CD4-positive, alpha-beta T cell treated with Interleukin-2 at 100 ng/mL for 4 hours (primary cell): ENCODE results near the gene FAM53B.
"Not testable (repeated sequence)": the region's sequence is repeated elsewhere in the genome, so short reads cannot be mapped to it uniquely, and the experiment has no call there.

Experiments used
- DNase-seq: peaks from one replicate; pipeline ENCODE4 v3.0.0-alpha.2; 2020; ENCODE audit warnings: low spot score

The FAM53B gene

DNA sequence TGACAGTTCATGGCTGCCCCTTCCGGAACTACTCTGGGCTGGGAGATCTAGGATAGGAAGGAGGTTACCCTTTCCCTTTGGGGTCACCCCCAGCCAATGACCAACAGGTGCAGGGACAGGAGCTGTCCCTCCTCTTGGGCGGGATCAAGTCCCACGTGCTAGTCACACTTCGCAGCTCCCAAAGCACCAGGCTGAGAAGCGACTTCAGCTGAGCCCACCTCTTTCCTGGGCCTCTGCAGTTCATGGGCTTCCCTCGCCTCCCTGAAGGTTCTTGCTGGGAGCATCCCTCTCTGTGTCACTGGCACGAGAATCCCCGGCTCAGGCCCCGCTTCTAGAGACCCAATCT lies 115.5 kb downstream of the FAM53B start:
- no peak for DNase-seq

DNA sequence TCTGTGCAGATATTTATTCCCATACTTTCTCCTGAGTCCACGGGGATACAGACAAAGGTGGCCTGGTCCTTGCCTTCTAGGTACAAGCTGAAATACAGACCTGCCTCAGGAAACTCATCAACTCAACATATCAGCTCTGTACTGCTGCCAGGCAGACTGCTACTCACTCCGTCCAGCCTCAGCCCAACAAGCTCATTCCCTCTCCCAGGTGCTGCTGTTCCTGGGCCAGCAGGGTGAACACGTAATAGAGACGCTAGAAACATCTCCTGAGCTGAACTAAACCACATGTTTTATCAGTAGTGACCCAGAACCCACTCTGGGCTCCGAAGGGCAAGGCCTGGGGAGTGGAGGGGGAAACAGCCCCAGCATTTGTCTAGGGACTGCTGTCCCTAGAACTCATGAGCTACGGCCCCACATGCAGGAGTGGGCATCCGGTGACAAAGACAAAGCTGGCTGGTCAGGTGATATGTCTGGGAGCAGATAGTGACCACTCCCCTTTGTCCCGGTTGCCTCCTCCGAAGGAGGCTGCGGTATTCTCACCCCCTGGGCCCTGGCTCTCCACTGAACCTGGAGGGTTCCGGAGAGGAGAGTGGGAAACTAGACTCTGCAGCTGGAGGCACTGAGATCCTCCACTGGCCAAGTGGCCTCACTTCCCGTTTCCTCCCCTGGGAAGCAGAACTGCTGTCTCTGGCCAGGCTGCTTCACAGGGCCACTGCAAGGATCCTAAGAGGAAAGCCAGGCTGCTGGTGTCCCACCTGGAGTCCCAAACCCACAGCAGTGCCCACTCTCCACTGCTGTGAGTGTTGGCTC lies 116.1 kb downstream of the FAM53B start:
- no peak for DNase-seq

DNA sequence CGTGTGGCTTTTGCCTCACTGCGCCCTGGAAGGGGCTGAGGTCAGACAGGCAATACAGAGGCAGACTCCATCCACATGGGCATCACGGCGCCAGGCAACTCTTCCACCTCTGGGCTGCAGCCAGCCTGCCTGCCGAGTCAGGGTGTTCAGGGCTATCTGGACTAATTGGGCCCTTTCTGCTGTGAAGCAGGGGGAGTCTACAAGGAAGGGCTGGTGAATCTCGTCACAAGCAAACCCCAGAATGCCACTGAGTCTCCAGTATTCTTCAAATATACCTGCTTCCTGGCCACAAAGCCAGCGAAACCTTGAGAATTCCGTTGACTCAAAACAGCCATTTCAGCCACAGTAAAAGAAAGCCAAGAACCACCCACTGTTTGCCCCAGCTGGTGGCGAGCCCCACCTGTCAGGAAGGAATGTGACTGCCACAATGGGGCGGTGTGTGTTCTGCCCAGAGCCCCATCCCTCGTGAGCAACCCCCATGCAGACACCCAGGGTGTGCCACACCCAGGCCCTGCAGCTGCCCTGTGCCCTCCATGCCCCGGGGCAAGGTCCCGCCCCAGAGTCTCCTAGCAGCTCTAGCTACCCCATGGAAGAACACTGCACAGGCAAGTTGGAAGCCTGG lies 117.3 kb downstream of the FAM53B start:
- DNase-seq: peak; percentile 71

DNA sequence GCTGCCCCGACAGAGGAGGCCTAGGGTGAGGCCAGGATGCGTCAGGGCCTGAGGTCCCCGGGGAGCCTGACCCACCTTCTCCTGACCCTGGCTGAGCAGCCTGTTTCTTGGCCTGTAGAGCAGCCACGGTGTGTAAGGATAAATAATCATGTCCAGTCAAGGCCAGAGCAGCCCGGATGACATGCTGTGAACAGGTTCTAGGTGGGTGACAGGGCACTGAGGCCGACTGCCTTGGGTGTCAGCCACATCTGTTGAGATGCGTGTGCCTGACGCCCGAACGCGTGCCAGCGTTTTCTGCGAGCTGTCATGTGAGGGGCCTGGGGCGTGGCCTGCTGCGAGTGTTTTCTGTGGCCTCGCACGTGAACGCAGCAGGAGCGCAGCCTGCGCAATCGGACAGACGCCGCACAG lies 118.3 kb downstream of the FAM53B start:
- DNase-seq: no peak

DNA sequence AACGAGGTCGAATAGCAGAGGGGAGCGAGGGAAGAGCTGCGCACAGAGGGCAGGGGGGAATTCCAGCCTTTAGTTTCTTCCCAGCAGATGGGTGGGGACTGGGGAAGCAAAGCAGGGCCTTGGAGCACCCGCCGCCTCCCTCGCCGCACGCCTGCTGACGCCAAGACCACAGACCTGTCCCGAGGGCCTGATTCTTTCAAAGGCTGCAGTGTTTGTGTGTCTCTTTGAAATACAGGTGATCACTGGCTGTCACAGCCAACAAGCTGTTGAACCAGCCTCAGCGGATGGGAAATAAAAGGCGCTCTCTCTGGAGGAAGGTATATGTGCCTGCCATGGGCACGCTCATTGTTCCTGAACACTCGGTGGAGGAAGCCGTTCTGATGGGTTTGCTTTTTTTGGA lies 119.3 kb downstream of the FAM53B start:
- DNase-seq: no peak

DNA sequence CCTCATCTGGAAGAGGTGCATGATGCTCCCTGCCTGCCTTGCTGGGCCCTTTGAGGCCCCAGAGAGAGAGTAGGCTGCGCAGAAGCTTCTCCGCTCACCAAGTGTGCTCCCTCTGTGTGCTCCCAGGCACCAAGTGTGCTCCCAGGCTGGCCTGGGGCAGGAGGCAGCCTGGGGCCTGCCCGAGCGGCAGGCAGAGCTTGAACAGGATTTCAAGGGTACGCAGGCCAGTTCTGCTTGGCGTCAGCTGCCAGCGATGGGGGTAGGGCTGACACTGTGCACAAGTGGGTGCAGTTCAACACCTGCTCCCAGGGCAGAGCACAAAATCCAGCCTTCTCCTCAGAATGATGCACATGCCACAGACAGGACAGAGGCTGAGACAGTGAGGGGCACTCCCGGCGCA lies 119.7 kb downstream of the FAM53B start:
- DNase-seq: no peak

DNA sequence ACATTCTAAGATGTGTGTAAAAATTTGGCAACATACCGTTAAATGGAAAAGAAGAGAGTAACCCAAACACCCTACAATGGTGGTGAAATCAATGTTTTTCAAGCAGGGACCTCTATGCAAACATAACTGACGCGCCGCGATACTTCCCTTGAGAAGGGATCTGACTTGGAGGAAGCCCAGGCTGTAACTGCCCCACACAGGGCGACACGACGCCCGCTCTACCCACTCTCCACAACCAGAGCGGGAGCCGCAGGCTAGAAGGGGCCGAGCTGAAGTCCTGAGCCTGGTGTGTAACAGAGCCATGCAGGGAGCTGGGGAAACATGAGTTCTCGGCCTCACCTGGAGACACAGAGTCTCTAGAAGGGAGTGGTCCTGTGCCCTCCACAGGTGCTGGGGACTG lies 120.2 kb downstream of the FAM53B start:
- DNase-seq: no peak

DNA sequence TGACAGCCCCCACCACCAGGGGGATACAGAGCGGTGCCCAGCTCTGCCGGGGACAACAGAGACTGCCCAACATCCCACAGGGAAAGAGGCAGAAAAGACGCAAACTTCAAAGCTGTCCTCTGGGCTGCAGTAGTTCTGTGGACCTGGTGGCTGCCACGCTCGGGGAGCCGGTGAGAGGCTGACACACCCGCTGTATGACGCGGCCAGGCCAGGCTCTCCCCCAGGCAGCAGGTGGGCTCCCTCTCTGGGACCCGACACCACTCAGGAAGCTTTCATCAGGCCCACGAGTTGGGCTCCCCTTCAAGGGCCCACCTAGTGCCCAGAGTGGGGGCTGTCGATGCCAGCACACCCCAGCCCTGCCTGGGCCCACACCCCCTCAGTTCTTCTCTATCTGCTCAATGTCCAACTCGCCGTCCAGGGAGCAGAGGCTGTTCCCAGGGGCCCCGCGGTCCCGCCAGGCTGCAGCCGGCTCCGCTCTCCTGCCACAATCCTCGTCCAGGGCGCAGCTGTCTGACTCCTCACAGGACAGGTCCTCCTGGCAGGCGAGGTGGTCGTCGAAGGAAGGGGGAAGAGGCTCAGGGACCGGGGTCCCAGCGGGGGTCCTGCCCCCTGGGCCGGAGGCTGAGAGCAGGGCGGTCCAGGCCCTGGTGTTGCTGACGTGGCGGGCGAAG lies 121.2 kb downstream of the FAM53B start:
- DNase-seq: no peak

DNA sequence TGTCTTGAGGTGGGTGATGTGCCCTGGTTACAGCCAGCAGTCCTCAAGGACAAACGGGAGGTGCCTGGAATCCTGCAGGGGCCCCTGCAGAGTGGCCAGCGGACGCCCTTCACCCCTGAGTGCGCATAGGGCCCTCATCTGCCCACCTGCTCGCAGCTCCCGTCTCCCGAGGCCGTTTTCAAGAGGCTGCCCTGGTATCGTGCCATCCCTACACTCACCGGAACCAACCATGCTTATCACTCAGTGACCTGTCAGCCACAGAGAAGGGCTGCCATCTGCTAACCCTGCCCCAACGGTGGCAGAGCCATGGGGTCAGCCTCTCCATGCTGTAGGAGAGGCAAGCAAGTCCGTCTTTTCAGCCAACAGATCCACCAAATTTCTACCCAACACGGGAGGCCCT lies 122.0 kb downstream of the FAM53B start:
- DNase-seq: no peak

DNA sequence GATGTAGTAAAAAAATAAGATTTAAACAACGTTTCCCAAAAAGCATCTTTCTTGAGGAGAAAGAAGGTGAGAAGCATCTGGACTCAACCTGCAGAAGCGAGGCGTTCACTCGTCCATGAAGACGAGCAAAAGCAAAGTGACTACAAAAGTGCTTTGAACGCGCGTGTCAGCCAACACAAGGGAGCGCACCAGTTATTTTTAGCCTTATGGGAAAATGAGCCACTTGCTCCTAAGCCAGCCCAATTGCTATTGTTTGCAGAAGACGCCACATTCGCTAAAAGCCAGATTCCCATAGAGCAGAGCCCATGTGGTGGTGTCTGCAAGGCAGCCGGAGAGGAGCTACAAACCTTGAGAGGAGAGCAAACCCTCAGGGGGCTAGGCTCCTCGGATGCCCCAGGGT lies 122.5 kb downstream of the FAM53B start:
- no peak for DNase-seq

DNA sequence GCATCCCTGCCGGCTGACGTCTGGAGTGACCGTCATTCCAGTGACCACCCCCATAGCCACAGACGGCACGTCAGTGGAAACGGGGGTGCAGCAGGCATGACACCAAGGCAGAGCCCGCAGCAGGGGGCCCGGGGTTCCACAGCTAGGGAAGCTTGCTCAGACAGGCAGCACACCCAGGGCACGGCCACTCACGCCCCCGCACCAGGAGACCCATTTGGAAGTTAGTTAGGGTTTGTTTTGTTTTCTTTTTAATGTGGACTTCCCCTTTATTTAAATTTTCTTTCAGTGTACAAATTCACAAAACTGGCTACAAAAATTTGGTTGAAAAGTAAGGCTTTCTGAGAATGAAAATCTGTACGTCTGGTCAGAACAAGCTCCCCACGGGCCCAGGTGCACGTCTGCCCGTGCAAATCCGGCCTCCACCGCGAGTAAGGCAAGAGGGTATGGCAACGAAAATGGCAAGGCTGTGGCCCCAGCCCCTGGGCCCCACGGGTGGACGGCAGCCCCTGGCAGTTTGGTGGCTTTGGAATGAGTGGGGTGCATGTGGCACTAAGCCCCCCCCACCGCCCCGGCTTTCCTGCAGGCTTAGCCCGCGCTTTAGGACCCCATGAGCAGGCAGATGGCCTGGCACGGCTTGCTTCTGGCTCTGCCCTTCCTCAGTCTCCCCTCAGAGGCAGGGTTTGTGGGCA lies 124.2 kb downstream of the FAM53B start:
- no peak for DNase-seq

DNA sequence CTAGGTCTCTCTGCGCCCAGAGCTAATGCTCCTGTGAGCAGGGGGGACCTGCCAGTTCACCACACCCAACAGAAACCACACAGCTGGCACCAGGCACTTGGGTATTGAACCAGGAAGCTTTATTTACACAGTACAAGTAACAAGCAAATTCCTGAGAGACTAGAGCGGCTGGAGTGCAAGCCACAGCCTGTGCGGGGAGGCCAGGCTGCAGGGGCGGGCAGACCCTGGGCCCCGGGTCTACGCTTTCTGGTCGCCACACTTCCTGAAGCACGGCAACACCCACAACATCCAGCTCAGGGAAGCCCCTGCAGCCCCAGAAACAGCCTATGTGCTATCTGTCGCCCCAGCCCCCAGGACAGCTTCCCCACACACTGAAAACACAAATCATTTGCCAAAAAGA lies 125.0 kb downstream of the FAM53B start:
- DNase-seq: no peak

DNA sequence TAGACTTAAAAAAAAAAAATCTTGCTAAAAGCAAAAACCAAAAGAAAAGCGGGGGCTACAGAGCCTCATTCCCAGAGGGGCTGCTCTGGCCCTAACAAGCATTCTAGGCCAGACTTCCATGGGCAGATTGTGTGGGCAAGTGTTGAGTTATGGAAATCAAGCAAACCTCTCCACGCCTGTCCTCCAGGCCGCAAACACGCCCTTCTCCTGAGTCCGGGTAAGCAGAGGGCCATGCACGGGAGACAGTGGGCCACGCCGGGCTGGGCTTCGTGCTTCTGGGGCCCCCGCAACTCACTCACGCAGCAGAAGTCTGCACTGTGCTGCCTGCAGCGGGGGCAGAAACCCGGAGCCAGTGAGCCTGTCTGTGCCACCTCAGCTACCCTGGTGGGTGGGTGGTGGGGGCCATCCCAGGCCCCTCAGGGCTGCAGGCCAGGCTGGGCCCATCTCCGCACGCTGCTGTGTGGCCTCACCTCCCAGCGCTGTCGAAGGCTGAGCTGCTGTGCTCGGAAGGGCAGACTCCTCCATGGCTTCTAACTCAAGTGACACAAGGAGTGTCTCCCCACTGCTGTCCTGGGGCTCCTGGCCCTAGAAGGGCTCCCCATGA lies 125.6 kb downstream of the FAM53B start:
- DNase-seq: no peak

DNA sequence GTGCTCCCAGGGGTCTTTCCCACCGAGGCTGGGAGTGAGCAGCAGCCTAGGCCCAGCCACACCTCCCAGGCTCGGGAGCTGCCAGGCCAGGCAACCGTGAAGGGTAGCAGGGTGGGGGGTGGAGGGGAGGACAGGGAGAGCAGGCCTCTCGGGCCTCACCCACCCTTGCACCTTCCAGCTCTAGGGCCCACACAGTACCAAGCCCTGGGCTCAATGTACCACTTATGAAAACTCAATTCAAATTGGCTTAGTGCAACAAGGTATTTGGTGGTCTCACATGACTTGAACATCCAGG lies 127.4 kb downstream of the FAM53B start:
- no peak for DNase-seq

DNA sequence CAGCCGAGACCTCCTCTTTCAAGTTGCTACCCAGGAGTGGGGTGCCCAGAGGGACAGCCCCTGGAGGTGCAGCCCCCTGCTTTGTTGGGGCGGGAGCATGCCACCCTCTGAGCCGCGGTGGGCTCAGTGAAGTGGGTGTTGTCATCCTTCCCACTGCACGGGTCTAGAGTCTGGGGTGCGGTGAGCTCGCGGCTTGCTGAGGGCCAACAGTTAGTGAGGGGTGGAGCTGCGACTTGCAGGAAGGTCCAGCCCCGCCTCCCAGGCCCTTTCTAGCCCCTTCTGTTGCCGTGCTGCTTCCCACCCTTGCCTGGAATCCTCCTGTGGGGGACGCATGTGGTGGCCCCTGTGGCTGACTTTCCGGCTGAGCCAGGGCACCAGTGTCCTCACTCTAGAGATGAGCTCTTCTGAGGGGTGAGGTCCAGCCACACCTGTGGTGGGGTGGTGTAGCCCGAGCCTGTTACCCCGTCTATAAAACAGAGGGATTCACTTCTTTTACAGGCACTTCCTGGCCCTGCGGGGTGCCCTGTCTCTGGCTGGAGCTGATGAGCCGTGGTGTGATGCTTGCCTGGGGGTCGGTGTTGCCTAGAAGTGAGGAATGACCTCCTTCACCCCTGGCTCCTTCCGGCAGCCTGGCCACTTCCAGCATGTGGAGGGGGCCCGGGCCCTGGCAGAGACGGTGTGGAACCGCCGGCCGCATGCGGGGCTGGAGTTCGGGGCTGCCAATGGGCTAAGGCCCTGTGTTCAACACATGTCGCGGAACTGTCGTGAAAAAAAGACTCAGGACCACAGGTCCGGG lies 127.9 kb downstream of the FAM53B start:
- DNase-seq: no peak

DNA sequence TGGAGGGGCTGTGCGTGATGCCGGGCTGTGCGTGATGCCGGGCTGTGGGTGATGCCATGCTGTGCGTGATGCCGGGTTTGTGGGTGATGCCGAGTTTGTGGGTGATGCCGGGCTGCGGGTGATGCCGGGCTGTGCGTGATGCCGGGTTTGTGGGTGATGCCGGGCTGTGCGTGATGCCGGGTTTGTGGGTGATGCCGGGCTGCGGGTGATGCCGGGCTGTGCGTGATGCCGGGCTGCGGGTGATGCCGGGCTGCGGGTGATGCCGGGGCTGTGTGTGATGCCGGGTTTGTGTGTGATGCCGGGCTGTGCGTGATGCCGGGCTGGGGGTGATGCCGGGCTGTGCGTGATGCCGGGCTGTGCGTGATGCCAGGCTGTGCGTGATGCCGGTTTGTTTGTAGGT lies 128.9 kb downstream of the FAM53B start:
- no peak for DNase-seq

DNA sequence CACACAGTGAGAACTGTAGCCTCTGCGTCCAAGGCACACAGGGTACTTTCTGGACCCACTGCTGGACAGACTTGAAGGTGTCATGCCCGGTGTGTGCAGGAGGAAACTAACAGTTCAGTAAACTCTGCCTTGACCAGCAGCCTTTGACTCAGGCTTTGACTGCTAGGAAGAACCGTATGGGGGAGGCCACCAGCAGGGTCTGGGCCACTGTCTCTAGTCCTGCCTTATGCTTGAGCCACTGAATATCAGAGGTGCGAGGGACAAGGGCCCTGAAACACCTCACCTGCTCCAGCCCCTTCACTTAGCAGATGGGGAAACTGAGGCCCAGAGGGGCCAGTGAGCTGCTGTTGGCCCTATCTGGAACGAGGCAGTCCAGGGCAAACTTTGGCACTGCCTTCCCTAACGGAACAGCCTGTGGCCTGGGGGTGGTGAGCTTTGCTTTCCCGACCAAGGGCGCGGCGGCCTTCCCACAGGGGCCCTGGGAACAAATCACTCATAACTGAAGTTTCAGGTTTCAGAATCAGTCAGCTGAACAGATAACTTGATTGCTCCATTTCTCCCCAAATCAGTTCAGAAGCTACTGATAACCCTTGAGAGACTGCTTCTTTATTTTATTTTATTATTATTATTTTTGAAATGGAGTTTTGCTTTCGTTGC lies 130.0 kb downstream of the FAM53B start:
- DNase-seq: no peak

DNA sequence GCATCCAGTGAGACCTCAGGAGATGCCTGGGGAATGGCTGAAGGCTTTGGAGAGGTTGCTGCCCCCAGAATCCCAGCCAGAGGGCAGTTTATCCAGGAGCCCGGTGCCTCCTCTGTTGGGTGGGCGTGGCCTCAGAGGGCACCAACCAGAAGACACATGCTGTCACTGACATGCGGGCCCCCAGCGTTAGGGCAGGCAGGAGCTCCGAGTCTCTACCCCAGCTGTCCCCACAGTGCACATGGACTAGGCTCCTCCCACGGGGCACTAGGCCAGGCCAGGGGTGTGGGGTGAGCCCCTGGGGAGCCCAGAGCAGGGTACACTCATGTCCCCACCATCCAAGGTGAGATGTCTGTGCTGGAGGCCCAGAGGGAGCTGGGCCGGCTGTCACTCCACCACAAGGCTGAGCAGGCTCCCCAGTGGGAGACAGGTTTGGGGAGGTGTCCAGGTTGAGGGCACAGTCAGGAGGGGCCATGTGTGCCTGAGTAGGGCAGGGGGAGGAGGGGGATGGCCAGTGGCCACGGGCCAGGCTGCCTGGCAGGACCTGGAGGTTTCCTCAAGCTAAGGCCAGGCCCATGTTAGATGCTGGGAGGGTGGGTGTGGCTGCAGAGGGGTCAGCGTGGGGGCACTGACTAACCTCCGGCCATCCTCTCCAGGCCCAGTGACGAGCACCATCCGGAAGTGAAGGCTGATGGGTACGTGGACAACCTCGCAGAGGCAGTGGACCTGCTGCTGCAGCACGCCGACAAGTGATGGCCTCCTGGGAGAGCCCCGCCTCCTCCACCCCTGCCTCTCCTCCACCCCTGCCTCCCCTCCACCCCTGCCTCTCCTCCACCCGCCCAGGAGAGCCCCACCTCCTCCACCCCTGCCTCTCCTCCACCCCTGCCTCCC lies 131.3 kb downstream of the FAM53B start:
- peak; percentile 38 for DNase-seq

DNA sequence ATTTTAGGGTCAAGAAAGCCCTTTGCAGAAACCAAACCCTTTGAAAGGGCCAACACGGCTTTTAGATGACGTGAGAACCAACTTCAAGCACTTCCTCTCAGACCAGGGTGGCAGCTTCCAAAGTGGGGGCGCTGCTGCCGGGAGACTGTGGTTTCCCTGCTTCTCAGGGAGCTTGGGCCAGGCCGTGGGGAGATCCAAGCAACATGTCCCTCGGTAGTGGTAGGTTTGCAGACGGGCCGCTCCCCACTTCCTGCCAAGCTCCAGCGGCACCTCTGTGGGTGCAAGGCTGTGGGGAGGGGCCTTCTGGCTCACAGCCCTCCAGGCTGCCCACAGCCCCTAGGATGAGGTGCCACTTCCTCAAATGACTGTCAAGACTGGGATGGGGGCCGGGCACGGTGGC lies 132.4 kb downstream of the FAM53B start:
- peak; percentile 53 for DNase-seq

DNA sequence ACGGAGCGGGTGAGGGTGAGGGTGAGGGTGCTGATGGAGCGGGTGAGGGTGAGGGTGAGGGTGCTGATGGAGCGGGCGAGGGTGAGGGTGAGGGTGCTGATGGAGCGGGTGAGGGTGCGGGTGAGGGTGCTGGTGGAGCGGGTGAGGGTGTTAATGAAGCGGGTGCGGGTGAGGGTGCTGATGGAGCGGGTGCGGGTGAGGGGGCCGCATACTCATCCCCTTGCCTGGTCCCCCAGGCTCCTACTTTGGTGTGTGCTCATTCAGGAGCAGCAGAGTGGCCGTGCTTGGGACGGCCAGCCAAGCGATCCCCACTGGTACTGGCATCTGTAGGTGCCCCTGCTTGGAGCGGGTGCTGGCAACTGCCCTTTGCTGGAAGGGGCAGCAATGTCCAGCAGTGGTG lies 133.3 kb downstream of the FAM53B start:
- DNase-seq: not testable (repeated sequence)
